NK-92 treated with Interleukin-12 subunit alpha and Interleukin-12 subunit beta, amount 100 ng/mL, for 24 hours (cell line): ENCODE data around the gene MMP17.
"Not testable (repeated sequence)": the region's sequence is repeated elsewhere in the genome, so short reads cannot be mapped to it uniquely, and the experiment has no call there.

ENCODE experiments used
- DNase-seq: peaks from one replicate; lab custom pipeline; 2025; lab: John Stamatoyannopoulos, UW

Gene MMP17

DNA sequence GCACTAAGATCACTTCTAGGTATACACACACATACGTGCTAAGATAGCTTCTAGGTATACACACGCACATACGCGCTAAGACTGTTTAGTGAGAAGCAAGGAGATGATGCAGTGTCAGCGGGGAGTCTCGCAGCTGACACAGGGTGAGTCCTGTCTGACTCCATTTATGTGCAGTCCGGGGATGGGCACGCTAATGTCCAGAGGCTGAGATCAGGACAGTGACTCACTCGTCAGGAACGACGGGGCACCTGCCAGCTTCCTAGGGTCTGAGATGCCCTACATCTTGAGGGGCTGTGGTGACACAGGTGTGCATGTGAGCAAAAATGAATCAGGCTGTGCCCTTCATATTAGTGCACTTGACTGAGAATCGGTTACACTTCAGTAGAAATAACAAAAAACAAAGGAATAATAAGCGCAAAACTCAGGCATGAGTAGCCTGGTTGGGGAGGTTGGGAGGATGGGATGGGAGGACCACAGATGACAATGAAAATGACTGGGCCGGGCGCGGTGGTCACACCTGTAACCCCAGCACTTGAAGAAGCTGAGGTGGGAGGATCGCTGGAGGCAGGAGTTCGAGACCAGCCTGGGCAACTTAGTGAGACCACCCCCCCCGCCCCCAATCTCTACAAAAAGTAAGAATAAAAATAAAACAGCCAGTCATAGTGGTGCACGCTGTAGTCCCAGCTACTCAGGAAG is 37.1 kb downstream of the MMP17 start:
- no peak for DNase-seq

DNA sequence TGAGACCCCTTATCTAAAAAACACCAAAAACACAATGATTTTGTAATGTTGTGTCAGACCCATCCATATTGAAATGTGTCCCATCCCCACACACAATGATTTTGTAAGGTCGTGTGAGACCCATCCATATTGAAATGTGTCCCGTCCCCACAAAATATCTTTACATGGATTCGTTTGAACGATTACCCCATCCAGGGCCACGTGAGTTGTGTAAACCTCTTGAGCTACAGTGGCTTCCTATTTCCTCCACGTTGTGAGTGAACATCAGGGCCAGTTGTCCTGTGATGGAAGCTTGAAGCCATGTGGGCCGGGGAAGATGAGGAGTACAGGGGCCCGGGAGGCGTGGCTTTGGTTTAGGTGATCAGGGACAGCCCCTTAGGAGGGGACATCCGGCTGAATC is 39.3 kb downstream of the MMP17 start:
- DNase-seq, result no peak

DNA sequence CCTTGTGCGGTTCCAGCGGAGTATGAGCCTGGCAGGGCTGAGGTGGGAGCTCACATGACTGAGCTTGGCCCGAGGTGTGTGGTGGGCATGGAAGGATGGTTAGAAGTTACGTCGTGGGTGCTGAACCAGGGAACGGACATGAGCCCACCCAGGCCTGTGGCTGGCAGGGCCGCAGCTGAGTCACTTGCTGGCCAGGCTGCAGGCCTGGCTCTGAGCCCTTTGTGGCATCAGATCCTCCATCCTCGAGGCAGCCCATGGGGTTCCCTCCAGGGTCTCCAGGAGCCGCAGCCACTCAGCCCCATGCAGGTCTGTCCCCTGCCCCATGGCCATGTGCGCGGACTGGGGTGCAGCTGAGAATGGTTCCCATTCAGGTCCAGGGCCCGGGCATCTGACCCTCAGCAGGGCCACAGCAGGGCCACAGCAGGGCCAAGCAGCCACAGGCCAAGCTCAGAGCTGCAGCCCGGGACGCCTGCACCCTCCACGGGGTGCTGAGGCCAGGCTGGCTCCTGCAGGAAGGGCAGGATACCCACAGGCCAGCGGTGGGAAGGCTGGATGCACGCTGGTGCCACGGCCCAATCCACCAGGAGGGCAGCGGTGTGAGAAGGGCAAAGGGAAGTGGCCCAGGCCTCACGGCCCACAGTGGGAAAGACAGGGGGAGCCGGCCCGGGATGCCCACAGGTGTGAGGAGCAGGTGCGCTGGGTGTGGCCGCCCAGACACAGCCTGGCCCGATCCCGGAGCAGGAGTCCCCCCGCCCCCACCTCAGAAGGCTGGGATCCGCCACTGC is 39.9 kb downstream of the MMP17 start:
- DNase-seq, result no peak

DNA sequence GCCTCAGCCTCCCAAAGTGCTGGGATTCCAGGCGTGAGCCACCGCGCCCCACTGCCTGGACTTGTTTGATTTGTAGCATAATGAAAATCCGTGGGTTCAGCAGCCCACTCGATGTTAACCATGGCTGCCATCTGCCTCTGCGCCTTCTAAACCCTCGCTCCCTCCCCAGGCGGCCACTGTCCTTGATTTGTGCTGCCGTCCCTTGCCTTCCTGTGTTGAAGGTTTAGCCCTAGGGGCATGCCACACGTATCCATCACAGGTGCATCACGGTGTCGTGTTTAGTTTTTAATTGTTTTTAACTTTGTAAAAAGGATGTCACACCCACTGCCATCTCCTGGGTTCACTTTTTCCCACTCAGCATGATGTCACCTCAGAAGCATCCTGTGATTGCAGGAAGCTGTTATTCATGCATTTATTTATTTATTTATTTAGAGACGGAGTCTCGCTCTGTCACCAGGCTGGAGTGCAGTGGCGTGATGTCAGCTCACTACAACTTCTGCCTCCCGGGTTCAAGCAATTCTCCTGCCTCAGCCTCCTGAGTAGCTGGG is 41.8 kb downstream of the MMP17 start:
- DNase-seq, result no peak

DNA sequence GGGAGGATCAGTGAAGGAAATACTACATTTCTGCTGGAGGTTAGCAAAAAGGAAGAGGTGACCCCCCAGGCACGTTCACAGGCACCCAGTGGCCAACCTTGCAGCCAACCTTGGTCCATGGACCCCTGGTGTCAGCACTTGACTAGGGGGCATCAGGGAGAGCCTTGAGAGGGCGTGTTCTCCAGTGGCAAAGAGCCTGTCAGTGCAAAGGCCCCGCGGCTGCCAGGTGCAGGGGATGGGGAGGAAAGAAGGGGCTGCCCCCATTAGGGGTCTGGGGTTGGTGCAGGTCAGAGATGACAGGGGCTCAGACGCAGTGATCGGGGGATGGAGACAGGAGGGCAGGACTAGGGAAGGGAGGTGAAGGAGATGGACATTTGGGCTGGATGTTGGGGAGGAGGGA is 43.5 kb downstream of the MMP17 start:
- DNase-seq, result no peak

DNA sequence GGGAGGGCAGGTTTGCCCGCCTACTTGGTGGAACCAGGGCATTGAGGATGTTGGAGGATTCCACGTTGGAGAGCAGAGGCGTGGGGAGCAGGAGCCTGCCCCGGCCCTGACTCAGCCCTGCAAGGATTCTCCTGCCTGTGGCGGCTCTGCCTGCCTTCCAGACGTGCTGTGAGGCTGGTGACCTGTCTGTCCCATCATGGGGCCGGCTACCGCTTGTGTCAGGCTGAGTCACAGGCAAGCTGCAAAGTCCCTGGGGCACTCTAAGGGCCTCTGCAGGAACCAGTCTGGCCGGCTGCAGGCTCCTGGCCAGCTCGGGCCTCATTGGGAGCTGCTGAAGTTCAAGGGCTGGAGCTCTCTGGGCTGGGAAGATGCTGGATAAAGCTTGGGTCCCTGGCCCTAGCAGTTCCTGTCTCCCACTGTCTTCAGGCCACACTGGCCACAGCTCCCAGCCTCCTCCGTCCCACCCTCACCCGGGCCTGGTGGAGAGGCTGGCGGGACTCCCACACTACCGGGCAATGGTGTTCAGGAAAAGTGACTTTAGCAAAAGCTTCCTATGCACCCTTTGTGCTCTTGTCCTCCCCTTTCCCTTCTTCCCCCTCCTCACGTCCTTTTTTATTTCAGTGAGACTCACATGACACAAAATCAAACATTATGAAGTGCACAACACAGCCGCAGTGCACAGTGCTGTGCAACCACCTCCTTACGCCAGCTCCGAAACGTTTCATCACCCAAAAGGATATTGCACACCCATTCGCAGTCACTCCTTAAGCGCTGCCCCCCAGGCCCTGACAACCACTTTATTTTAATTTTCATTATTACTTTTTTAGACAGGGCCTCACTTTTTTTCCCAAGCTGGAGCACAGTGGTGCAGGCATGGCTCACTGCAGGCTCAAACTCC is 44.2 kb downstream of the MMP17 start:
- no peak for DNase-seq

DNA sequence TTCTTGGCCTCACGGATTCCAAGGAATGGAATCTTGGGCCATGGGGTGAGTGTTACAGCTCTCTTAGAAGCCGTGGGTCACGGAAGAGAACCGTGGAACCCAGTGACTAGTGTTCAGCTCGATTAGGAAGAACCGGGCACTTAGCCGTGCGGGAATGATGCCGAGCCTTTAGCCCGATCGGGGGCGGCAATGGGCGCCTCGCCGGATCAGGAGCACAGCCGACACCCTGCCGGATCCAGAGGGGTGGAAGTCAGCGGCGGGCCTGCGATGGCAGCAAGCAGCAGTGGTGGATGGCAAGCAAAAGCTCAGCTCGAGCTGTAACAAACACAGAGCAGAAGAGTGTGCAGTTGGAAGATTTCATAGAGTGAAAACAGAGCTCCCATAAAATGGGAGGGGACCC is 45.1 kb downstream of the MMP17 start:
- no peak for DNase-seq

DNA sequence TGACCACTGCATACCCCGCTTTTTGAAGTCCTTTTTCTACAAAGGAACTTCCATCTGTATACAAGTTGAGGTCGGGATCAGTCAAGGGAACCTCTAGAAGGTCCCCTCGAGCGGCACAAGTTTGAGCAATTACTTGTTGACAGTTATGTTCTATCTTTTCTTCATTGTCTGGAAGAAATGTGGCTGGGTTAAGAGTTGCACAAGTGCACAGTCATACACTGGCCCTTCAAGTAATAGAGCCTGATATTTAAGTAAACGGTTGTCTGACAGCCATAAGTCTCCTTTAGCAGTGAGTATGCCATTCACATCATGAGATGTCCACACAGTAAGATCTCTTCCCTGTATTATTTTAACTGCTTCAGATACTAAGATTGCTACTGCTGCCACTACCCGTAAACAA is 46.8 kb downstream of the MMP17 start:
- DNase-seq, result not testable (repeated sequence)

DNA sequence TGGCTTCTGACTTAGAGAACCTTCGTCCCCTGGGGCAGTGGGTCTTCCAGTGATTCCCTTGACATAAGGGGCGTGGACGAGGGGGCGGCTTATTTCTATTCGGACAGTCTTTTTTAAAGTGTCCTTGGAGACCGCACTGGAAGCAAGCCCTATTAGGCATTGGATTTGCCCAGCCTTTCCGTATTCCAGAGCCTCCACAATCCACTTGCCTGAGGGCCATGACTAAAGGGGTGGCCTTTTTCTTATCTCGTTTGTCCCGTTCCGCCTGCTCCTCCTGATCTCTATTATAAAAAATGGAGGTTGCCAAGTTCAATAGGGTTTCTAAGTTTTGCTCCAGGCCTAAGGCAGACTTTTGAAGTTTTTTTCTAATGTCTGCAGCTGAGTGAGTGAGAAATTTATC is 49.0 kb downstream of the MMP17 start:
- not testable (repeated sequence) for DNase-seq

DNA sequence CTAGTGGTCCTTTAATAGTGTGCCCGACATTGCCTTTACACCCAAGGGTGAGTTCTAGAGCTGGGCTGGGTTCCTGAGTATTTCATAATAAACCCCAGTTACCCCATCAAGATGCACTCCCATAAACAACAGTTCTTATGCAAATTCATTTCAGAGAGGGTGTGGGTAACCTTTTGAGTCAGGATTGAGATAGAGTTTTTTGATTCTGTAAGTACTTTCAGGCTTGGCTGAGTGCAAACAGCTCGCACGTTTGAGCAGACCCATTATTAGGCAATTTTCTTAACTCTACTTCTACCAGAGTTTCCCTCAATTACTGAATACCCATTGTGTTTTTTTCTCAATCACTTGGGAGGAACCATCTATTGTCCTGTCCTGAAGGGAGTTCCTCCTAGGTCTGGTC is 50.2 kb downstream of the MMP17 start:
- not testable (repeated sequence) for DNase-seq

DNA sequence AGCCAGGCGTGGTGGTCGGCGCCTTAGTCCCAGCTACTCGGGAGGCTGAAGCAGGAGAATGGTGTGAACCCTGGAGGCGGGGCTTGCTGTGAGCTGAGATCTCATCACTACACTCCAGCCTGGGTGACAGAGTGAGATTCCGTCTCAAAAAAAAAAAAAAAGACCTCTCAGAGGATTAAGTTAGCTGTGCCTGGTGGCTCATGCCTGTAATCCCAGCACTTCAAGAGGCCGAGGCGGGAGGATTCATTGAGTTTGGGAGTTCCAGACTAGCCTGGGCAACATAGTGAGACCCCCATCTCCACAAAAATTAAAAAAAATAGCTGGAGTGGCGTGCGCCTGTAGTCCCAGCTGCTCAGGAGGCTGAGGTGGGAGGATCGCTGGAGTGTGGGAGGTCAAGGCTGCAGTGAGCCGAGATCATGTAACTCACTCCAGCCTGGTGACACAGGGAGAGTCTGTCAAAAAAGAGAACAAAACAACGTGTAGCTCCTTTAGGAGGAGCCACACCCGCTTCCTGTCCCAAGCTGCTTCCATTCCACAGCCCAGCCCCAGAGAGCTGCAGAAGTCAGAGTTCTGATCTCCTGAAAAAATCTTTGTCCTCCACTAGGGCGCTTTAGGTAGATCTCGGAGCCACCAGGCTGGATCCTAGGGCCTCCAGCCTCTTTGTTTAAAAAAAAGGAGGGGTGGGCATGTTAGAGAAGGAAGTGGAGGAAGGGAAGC is 54.8 kb downstream of the MMP17 start:
- DNase-seq, result no peak

DNA sequence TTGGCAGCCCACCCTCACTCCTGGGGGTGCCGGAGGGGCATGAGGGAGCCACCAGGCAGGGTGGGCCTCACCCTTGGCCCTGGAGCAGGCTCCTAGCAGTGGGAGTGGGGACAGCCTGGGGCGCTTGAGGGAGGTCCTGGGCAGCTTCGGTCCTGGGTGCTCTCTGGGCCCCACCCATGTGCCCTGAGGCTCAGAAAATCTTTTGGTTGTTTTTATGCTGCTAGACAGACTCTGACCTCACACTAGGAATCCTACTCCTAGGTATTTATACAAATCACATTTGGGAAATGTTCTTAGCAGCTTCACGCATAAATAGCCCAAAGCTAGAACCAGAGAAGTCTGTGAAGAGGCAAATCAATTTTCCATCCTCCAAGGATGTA is 55.3 kb downstream of the MMP17 start:
- DNase-seq, result no peak

DNA sequence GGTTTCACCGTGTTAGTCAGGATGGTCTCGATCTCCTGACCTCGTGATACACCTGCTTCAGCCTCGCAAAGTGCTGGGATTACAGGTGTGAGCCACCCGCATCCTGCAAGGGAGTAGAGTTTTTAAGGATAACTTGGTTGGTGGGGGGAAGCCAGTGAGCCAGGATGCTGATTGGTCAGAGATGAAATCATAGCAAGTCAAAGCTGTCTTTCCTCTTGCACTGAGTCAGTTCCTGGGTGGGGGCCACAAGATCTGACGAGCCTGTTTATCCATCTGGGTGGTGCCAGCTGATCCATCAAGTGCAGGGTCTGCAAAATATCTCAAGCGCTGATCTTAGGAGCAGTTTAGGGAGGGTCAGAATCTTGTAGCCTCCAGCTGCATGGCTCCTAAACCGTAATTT is 56.9 kb downstream of the MMP17 start:
- DNase-seq, result not testable (repeated sequence)

DNA sequence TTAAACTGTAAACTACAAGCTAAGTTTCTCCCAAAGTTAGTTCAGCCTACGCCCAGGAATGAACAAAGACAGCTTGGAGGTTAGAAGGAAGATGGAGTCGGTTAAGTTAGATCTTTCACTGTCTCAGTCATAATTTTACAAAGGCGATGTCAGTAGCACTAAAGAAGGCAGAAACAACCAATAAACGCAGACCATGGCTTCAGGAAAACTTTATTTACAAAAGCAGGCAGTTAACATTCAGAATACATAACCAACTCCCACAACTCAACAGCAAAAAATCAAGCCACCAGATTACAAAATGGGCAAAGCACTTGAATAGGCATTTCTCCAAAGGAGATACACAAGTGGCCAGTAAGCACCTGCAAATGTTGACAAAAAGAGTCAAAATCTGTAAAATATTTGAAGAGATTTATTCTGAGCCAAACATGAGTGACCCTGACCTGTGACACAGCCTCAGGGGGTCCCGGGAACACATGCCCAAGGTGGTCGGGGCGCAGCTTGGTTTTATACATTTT is 57.4 kb downstream of the MMP17 start:
- DNase-seq, result no peak

DNA sequence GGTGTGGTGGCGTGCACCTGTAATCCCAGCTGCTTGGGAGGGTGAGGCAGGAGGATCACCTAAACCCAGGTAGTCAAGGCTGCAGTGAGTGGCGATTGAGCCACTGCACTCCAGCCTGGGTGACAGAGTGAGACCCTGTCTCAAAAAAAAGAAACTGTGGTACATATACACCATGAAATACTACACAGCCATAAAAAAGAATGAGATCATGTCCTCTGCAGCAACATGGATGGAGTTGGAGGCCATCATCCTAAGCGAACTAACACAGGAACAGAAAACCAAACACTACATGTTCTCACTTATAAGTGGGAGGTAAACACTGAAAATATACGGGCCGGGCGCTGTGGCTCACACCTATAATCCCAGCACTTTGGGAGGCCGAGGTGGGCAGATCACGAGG is 63.5 kb downstream of the MMP17 start:
- DNase-seq, result not testable (repeated sequence)

DNA sequence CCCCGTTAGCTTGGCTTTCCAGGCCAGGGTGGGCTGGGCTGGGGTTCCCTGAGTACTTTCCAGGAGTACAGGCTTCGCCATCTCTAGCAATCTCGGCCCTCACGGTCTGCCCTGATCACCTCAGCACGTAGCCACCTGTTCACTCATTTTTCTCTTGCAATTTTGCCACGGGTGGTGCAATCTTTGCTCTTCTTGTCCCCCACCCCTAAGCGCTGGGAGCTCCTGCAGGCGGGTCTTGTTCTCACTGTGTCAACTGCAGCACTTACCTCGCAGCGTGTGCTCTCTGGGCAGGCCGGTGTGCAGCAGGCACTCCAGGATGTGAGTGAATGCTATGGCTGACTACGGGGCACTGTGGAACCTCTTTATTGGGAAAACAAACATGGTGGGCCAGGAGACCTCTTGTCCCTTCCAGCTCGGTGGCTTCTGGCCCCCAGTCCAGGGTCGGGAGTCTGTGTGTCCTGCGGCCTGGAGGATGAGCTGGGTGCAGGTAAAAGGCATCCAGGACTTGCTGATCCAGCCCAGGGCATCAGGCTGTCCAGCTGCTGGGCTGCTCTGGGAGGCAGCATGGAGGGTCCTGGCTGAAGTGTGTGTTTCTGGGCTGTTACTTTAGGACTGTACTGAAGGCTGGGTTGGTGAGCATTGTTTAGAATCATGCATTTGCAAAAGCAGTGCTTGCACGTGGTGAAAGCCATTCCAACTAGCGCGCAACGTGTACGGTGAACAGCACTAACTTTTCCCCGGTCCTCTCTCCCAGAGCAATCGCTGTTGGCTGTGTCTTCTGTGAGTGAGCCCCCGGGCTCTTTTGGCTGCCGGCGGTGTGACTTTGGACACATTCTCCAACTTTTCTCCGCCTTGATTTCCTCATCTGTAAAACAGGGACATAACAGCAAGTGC is 64.8 kb downstream of the MMP17 start:
- no peak for DNase-seq

DNA sequence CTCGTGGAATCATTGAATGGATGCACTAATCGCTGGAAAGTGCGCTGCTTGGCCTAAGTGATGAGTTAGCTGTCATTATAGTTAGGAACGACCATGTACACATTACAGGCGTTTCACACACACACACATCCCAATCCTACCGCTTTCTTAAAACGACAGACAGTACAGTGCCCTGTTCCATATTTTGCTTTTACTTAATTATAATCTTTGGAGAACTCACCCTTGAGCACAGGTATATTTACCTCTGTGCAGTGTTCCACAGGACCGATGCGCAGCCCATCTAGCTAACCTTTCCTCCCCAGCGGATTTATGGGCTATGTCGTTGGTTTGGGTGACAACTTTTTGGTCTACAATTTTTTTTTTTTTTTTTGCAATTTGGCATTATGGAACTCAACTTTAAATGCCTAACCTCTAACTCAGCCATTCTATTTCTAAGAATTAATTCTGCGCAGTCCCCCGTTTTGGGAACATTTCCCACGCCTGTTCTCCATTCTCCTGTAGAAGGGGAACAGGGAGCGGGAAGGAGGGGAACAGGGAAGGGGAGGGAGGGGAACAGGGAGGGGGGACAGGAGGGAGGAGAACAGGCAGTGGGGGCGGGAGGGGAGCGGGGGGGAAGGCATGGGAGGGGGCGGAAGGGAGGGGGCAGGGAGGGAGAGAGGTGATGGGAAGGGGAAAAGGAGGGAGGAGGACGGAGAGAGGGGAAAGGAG is 65.6 kb downstream of the MMP17 start:
- no peak for DNase-seq

DNA sequence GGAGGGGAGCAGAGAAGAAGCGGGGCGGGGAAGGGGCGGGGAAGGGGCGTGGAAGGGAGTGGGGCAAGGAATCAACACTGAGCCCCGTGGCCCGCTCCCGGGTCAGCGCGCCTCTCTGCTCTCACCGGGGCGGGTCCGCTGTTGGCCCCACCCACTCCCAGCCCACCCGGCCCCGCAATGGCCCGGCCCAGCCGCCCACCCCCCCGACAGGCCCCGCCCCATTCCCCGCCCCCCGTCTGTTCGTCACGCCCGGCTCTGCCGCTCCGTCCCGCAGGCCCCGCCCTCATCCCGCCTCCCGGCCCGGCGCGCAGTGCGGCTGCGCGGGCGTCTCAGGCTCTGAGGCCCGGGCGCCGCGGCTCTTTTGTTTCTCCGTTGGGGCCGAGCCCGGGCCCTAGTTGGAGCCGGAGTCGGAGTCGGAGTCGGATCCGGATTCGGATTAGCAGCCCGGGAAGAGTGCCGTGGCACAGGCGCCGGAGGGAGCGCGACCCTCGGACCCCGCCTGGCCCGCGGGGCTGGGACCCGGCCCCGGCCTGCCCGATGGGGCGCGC is 66.2 kb downstream of the MMP17 start, which contains the start of gene ULK1:
Gene ULK1 (plus strand): TSS at position 310 of the 548 bp plus-strand sequence. CDS start 380 bp downstream, outside the sequence.
- DNase-seq, result peak; percentile 74

DNA sequence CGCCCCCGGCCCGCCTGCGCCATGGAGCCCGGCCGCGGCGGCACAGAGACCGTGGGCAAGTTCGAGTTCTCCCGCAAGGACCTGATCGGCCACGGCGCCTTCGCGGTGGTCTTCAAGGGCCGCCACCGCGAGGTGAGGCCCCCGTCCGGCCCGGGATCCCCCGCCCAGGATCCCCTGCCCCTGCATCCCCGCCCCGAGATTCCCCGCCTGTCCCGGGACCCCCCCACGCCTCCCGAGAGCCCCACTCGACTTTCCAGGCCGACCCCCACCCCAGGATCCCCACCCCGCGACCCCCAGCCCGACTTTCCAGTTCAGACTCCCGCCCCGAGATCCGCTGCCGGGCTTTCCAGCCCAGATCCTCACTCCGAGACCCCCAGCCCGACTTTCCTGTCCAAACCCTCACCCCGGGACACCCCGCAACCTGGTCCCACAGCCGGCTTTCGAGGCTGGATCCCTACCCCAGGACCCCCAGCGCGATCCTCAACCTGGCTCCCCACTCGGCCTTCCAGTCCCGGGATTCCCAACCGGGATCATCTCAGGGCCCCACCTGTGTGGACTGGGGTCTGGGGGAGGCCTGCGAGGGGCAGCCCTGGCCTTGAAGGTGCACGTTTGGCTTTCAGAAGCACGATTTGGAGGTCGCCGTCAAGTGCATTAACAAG is 66.9 kb downstream of the MMP17 start:
- no peak for DNase-seq
